Left lobe of liver (tissue), 2 donors: ENCODE measurements around the gene SP7. TPM values are rescaled to one million over a fixed set of nuclear protein-coding genes. Genes with fewer than 3 reads are reported as not detected.
A peak's percentile ranks its signal among the peaks of the same experiment; 100 is the strongest.
"Not testable (repeated sequence)": the region's sequence is repeated elsewhere in the genome, so short reads cannot be mapped to it uniquely, and the experiment has no call there.

Experiments
- ATAC-seq: fragments of 200-7000 bp; cut with Tn5 transposase; one replicate; pipeline ENCODE4 v1.9.1; 2020; ENCODE audit warnings: mild to moderate bottlenecking, moderate library complexity
- DNase-seq: peaks from one replicate; pipeline ENCODE4 v3.0.0-alpha.2; 2020; ENCODE audit warnings: low spot score
- total RNA-seq: library from RNA; stranded (reverse); gene quantifications from one replicate; pipeline ENCODE4 v1.2.1, GENCODE V29; 2021
- donor health status: DM: no; HTN: no; CAD: no; lungs with moderate emphysema.
- donor health status: DM: no; HTN: yes; CAD: no.

SP7 gene
- total RNA-seq, 1 donor from 2014 or later = not detected

GRCh38 chr12:53347905-53348304 is 11.8 kb upstream of the SP7 start:
- no peak for ATAC-seq
- no peak for DNase-seq

GRCh38 chr12:53346491-53346890 is 10.3 kb upstream of the SP7 start:
- ATAC-seq (no peak), DNase-seq (no peak)

- DNase-seq (no peak), ATAC-seq (peak; percentile 27)
These were observed 9.5 kb upstream of the SP7 start for GRCh38 chr12:53345486-53346188.

- DNase-seq = peak; percentile 67
- peak; percentile 94 for ATAC-seq
These were observed 8.8 kb upstream of the SP7 start for GRCh38 chr12:53344824-53345485.

- no peak for DNase-seq
These were observed 8.3 kb upstream of the SP7 start for GRCh38 chr12:53344487-53344823.

GRCh38 chr12:53343969-53344368 is 7.8 kb upstream of the SP7 start:
- ATAC-seq = no peak
- DNase-seq = no peak

More at GRCh38 chr12:53344487-53344823, 8.3 kb upstream of the SP7 start:
- ATAC-seq = no peak

GRCh38 chr12:53343449-53343848 is 7.3 kb upstream of the SP7 start:
- DNase-seq = no peak
- no peak for ATAC-seq

GRCh38 chr12:53340398-53340797 is 4.2 kb upstream of the SP7 start:
- no peak for DNase-seq
- no peak for ATAC-seq

GRCh38 chr12:53338916-53339315 is 2.8 kb upstream of the SP7 start:
- DNase-seq = no peak
- ATAC-seq = no peak

GRCh38 chr12:53338017-53338416 is 1.9 kb upstream of the SP7 start:
- no peak for ATAC-seq
- no peak for DNase-seq

GRCh38 chr12:53334822-53335221 is 1.3 kb downstream of the SP7 start:
- ATAC-seq (no peak), DNase-seq (no peak)

- DNase-seq = no peak
- no peak for ATAC-seq
These were observed 2.3 kb downstream of the SP7 start for GRCh38 chr12:53333845-53334244.

- DNase-seq (no peak), ATAC-seq (no peak)
These were observed 2.9 kb downstream of the SP7 start for GRCh38 chr12:53333289-53333688.

GRCh38 chr12:53332744-53333143 is 3.4 kb downstream of the SP7 start:
- DNase-seq (no peak), ATAC-seq (no peak)

GRCh38 chr12:53332339-53332738 is 3.8 kb downstream of the SP7 start:
- ATAC-seq = not testable (repeated sequence)

GRCh38 chr12:53330671-53331070 is 5.5 kb downstream of the SP7 start:
- ATAC-seq (no peak), DNase-seq (no peak)

More at GRCh38 chr12:53332339-53332738, 3.8 kb downstream of the SP7 start:
- not testable (repeated sequence) for DNase-seq

GRCh38 chr12:53328043-53328435 is 8.1 kb downstream of the SP7 start:
- ATAC-seq = no peak
- DNase-seq = no peak

- DNase-seq (no peak), ATAC-seq (no peak)
These were observed 8.6 kb downstream of the SP7 start for GRCh38 chr12:53327435-53328042.

- ATAC-seq (no peak), DNase-seq (no peak)
These were observed 9.5 kb downstream of the SP7 start for GRCh38 chr12:53326460-53327185.

GRCh38 chr12:53325511-53326061 is 10.6 kb downstream of the SP7 start:
- ATAC-seq = peak; percentile 22
- DNase-seq = peak; percentile 67

GRCh38 chr12:53324779-53325510 is 11.2 kb downstream of the SP7 start:
- ATAC-seq (peak; percentile 80), DNase-seq (peak; percentile 96)
